IPS DF 6.9 (cell line): ENCODE results near the gene ZCCHC17.
"Not testable (repeated sequence)": the region's sequence is repeated elsewhere in the genome, so short reads cannot be mapped to it uniquely, and the experiment has no call there.

Experiments
- DNase-seq: peaks from one replicate; pipeline ENCODE4 v3.0.0-alpha.2; 2013; ENCODE audit warnings: low read depth, low spot score
- H3K27ac ChIP-seq: one replicate; pipeline ENCODE4 v1.5.1; 2013; ENCODE audit warnings: low read length, control low read depth
- H3K27me3 ChIP-seq: 2 replicates; pipeline ENCODE4 v1.6.1; 2013; ENCODE audit warnings: mild to moderate bottlenecking, low read length; ENCODE audit not compliant: control insufficient read depth, insufficient read depth
- H3K36me3 ChIP-seq: 2 replicates; pipeline ENCODE4 v1.6.1; 2013; ENCODE audit warnings: low read length; ENCODE audit not compliant: control insufficient read depth, insufficient read depth
- H3K4me1 ChIP-seq: 2 replicates; pipeline ENCODE4 v1.6.1; 2013; ENCODE audit warnings: low read length; ENCODE audit not compliant: control insufficient read depth, insufficient read depth
- H3K4me3 ChIP-seq: 2 replicates; pipeline ENCODE4 v1.5.1; 2013; ENCODE audit warnings: mild to moderate bottlenecking, low read length
- H3K9me3 ChIP-seq: 2 replicates; pipeline ENCODE4 v1.6.1; 2013; ENCODE audit warnings: low read length, inconsistent platforms; ENCODE audit not compliant: control insufficient read depth, insufficient read depth
- WGBS: extraction: QIAGEN DNeasy Blood & Tissue Kit; methylation state at CpG from one replicate; pipeline ENCODE4 v1.1.7; 2013; ENCODE audit warnings: mixed read lengths, missing lambda C conversion rate; ENCODE audit not compliant: insufficient read length, insufficient coverage; 5-methylcytosine and 5-hydroxymethylcytosine counted together

The ZCCHC17 gene

GRCh38 chr1:31296486-31297276, at the start of gene ZCCHC17, which contains the start of gene SNRNP40:
TSS of gene ZCCHC17 (plus strand) at chr1:31297032. CDS start at chr1:31310099, 13,067 bp downstream.
TSS of gene SNRNP40 (minus strand) at chr1:31296788. CDS start at chr1:31296751, 37 bp downstream.
- DNase-seq = peak; percentile 98
- Histone ChIP-seq H3K36me3 (peaks cover 11% of the 10 kb centered on the region; the same call in 1 of the 2 replicates), H3K27me3 (no peaks in the 10 kb centered on the region), H3K27ac (no peak within 1 kb of the TSS), H3K4me1 (no peaks in the 10 kb centered on the region), H3K9me3 (no peaks in the 10 kb centered on the region), H3K4me3 (peak within 1 kb of the TSS; percentile 80)
- WGBS = no CpG with 5 or more reads among the region's 53 CpGs

GRCh38 chr1:31248276-31248675, 48.6 kb upstream of the ZCCHC17 start:
- Histone ChIP-seq H3K4me1 (no peaks in the 10 kb centered on the region), H3K4me3 (no peak overlapping the region), H3K27ac (no peak overlapping the region), H3K9me3 (no peaks in the 10 kb centered on the region), H3K27me3 (no peaks in the 10 kb centered on the region), H3K36me3 (no peaks in the 10 kb centered on the region)
- DNase-seq = no peak
- WGBS = no CpG with 5 or more reads among the region's 4 CpGs

DNA sequence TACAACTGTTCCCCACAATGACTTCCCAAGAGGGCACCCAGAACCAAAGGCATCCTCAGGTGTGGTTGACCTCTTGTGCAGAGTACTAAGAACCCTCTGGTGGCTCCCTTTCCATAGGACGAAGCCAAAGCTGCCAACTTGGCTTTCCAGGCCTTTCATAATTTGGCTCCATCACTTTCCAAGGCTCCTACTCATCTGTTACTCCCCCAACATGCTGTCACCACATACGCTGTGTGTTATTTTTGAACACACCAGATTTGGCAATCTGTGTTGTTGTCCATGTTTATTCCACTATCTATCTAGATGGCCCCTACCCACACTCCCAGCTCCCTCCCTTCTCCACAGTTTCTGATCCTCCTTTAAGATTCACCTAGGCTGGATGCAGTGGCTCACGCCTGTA, 47.0 kb upstream of the ZCCHC17 start:
- Histone ChIP-seq H3K27me3 (no peaks in the 10 kb centered on the region), H3K36me3 (no peaks in the 10 kb centered on the region), H3K9me3 (no peaks in the 10 kb centered on the region), H3K27ac (no peak overlapping the region), H3K4me3 (no peak overlapping the region), H3K4me1 (no peaks in the 10 kb centered on the region)
- no CpG with 5 or more reads among the region's 3 CpGs for WGBS
- no peak for DNase-seq

DNA sequence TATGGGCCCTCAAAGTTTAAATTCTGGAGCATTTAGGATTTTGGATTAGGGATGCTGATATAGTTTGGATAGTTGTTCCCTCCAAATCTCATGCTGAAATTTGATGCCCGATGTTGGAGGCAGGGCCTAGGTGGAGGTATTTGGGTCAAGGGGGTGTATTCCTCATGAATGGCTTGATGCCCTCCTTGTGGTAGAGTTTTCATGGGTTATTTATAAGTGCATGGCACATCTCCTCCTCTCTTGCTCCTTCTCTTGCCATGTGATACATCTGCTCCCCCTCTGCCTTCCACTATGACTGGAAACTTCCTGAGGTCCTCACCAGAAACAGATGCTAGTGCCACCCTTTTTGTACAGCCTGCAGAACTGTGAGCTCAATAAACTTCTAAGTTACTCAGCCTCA, 39.6 kb upstream of the ZCCHC17 start:
- Histone ChIP-seq H3K27ac (no peak overlapping the region), H3K27me3 (no peaks in the 10 kb centered on the region), H3K9me3 (no peaks in the 10 kb centered on the region), H3K36me3 (peaks cover 11% of the 10 kb centered on the region; the same call in 1 of the 2 replicates), H3K4me3 (no peak overlapping the region), H3K4me1 (no peaks in the 10 kb centered on the region)
- WGBS = no CpG with 5 or more reads among the region's 1 CpG
- DNase-seq = no peak

GRCh38 chr1:31258581-31258980, 38.3 kb upstream of the ZCCHC17 start:
- no peaks in the 10 kb centered on the region for H3K9me3 ChIP-seq
- no peaks in the 10 kb centered on the region for H3K4me1 ChIP-seq
- H3K27me3 ChIP-seq = no peaks in the 10 kb centered on the region
- H3K4me3 ChIP-seq = no peak overlapping the region
- no peak overlapping the region for H3K27ac ChIP-seq
- WGBS = no CpG with 5 or more reads among the region's 1 CpG
- peaks cover 11% of the 10 kb centered on the region; the same call in 1 of the 2 replicates for H3K36me3 ChIP-seq
- no peak for DNase-seq

- no peak for DNase-seq
- Histone ChIP-seq H3K27me3 (no peaks in the 10 kb centered on the region), H3K4me1 (no peaks in the 10 kb centered on the region), H3K4me3 (no peak overlapping the region), H3K27ac (no peak overlapping the region), H3K36me3 (peaks cover 11% of the 10 kb centered on the region; the same call in 1 of the 2 replicates), H3K9me3 (no peaks in the 10 kb centered on the region)
- no CpG with 5 or more reads among the region's 3 CpGs for WGBS
Measured at GRCh38 chr1:31259746-31260145, 37.1 kb upstream of the ZCCHC17 start.

GRCh38 chr1:31261916-31262315, 34.9 kb upstream of the ZCCHC17 start:
- H3K4me3 ChIP-seq = no peak overlapping the region
- no CpG with 5 or more reads among the region's 3 CpGs for WGBS
- H3K27ac ChIP-seq = no peak overlapping the region
- H3K36me3 ChIP-seq = peaks cover 11% of the 10 kb centered on the region; the same call in 1 of the 2 replicates
- no peaks in the 10 kb centered on the region for H3K4me1 ChIP-seq
- H3K27me3 ChIP-seq = no peaks in the 10 kb centered on the region
- no peaks in the 10 kb centered on the region for H3K9me3 ChIP-seq
- DNase-seq = no peak

- not testable (repeated sequence) for H3K4me3 ChIP-seq, H3K27me3 ChIP-seq, DNase-seq, H3K9me3 ChIP-seq, H3K4me1 ChIP-seq, H3K27ac ChIP-seq
- no CpG with 5 or more reads among the region's 5 CpGs for WGBS
- peaks cover 11% of the 10 kb centered on the region; the same call in 1 of the 2 replicates for H3K36me3 ChIP-seq
Measured at GRCh38 chr1:31262393-31262792, 34.4 kb upstream of the ZCCHC17 start.

DNA sequence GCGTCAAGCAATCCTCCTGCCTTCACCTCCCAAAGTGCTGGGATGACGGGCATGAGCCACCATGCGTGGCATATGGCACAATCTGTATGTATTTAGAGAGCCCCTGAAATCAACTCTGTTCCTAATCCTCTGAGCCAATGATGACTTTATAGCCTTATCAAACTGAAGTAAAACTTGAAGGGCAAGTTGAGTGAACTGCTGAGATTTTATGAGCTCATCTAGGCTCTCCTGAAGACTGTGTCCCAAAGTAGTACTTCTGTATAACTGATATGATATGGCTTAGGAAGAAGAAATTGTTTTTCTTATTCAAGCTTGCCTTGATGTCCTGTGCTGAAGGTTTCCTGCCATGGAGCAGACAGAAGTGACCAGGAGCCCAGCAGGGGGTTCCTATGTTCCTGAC, 33.4 kb upstream of the ZCCHC17 start:
- H3K27me3 ChIP-seq = no peaks in the 10 kb centered on the region
- WGBS = no CpG with 5 or more reads among the region's 3 CpGs
- no peaks in the 10 kb centered on the region for H3K9me3 ChIP-seq
- peaks cover 11% of the 10 kb centered on the region; the same call in 1 of the 2 replicates for H3K36me3 ChIP-seq
- no peak overlapping the region for H3K4me3 ChIP-seq
- DNase-seq = no peak
- no peak overlapping the region for H3K27ac ChIP-seq
- no peaks in the 10 kb centered on the region for H3K4me1 ChIP-seq

GRCh38 chr1:31264790-31265386, 31.9 kb upstream of the ZCCHC17 start:
- H3K27me3 ChIP-seq = no peaks in the 10 kb centered on the region
- H3K4me1 ChIP-seq = no peaks in the 10 kb centered on the region
- no peaks in the 10 kb centered on the region for H3K9me3 ChIP-seq
- no CpG with 5 or more reads among the region's 1 CpG for WGBS
- DNase-seq = no peak
- H3K36me3 ChIP-seq = peaks cover 8% of the 10 kb centered on the region; the same call in 1 of the 2 replicates
- no peak overlapping the region for H3K4me3 ChIP-seq
- no peak overlapping the region for H3K27ac ChIP-seq
